NCI-H82 treated with DMSO at 0.1 percent for 48 hours (cell line): Measurements from ENCODE around the gene SKAP1.
"Not testable (repeated sequence)": the region's sequence is repeated elsewhere in the genome, so short reads cannot be mapped to it uniquely, and the experiment has no call there.

Source experiments
- DNase-seq: peaks from one replicate; lab custom pipeline; 2025; ENCODE audit not compliant: unreplicated experiment; lab: John Stamatoyannopoulos, UW

SKAP1 gene

GRCh38 chr17:48449335-48449734 lies 19.3 kb upstream of the SKAP1 start:
- not testable (repeated sequence) for DNase-seq

GRCh38 chr17:48445248-48445620 lies 15.2 kb upstream of the SKAP1 start:
- no peak for DNase-seq

- DNase-seq = no peak
These were observed 14.7 kb upstream of the SKAP1 start for GRCh38 chr17:48444516-48445247.

- no peak for DNase-seq
These were observed 13.7 kb upstream of the SKAP1 start for GRCh38 chr17:48443712-48444111.

GRCh38 chr17:48442819-48443218 lies 12.8 kb upstream of the SKAP1 start:
- DNase-seq = no peak

- no peak for DNase-seq
These were observed 11.8 kb upstream of the SKAP1 start for GRCh38 chr17:48441862-48442261.

GRCh38 chr17:48441231-48441711 lies 11.3 kb upstream of the SKAP1 start:
- DNase-seq = no peak

GRCh38 chr17:48440669-48441068 lies 10.7 kb upstream of the SKAP1 start:
- no peak for DNase-seq

GRCh38 chr17:48439875-48440505 lies 10.0 kb upstream of the SKAP1 start:
- DNase-seq = no peak

- no peak for DNase-seq
These were observed 9.3 kb upstream of the SKAP1 start for GRCh38 chr17:48439110-48439850.

- DNase-seq = no peak
These were observed 8.6 kb upstream of the SKAP1 start for GRCh38 chr17:48438516-48439061.

GRCh38 chr17:48433896-48434295 lies 3.9 kb upstream of the SKAP1 start:
- no peak for DNase-seq

- no peak for DNase-seq
These were observed 3.1 kb upstream of the SKAP1 start for GRCh38 chr17:48432820-48433775.

- no peak for DNase-seq
These were observed 858 bp downstream of the SKAP1 start for GRCh38 chr17:48429156-48429555.

GRCh38 chr17:48427598-48427997 lies 2.4 kb downstream of the SKAP1 start:
- DNase-seq = no peak

- DNase-seq = no peak
These were observed 3.1 kb downstream of the SKAP1 start for GRCh38 chr17:48426761-48427500.

- DNase-seq = no peak
These were observed 3.9 kb downstream of the SKAP1 start for GRCh38 chr17:48426019-48426665.

- DNase-seq = not testable (repeated sequence)
These were observed 8.0 kb downstream of the SKAP1 start for GRCh38 chr17:48422060-48422459.

- no peak for DNase-seq
These were observed 9.2 kb downstream of the SKAP1 start for GRCh38 chr17:48420823-48421222.
